SK-N-SH (cell line): Measurements from ENCODE around the gene CFAP43. TPM values are rescaled to one million over a fixed set of nuclear protein-coding genes. Genes with fewer than 3 reads are reported as not detected.

Experiments used
- CTCF ChIA-PET: fragments of 300-600, 350-600 bp; formaldehyde crosslinking; extraction: SDS; loops from one replicate; lab custom pipeline; 2021; lab: Yijun Ruan, JAX
- POLR2A ChIA-PET: fragments of 350-600 bp; sonication (Branson Sonifier 250); formaldehyde crosslinking; extraction: SDS; loops from one replicate; lab custom pipeline; 2020; ENCODE audit warnings: antibody characterized with exemption, inconsistent platforms; lab: Yijun Ruan, JAX
- DNase-seq: peaks from one replicate; pipeline ENCODE4 v3.0.0; 2012
- H2AFZ ChIP-seq: fragments of 200-600 bp; sonication (generic); 2 replicates; pipeline ENCODE4 v1.8.1; 2016; ENCODE audit warnings: antibody characterized with exemption, mild to moderate bottlenecking, low read depth
- H3F3A ChIP-seq: fragments of 200-600 bp; sonication (generic); replicated peaks from 2 replicates; pipeline ENCODE3; 2016; ENCODE audit warnings: antibody characterized with exemption, mild to moderate bottlenecking; ENCODE audit not compliant: insufficient read depth
- H3K27ac ChIP-seq, 2 experiments: fragments of 200-500 bp in 1 of 2; fragments of 200-600 bp in 1 of 2; sonication (Bioruptor generic) in 1 of 2; sonication (generic), shearing (Covaris generic) in 1 of 2; 2 replicates each; pipeline versions ENCODE4 v1.5.1 to v1.6.1; 2014 to 2016; ENCODE audit warnings: low read depth in 2 of 2, inconsistent platforms in 1 of 2, low read length in 1 of 2, mild to moderate bottlenecking in 1 of 2, mixed read lengths in 1 of 2
- H3K27me3 ChIP-seq: fragments of 200-600 bp; sonication (generic), shearing (Covaris generic); 2 replicates; pipeline ENCODE4 v1.6.1; 2016; ENCODE audit warnings: mixed run types; ENCODE audit not compliant: insufficient read depth
- H3K36me3 ChIP-seq, 2 experiments: fragments of 200-500 bp in 1 of 2; fragments of 200-600 bp in 1 of 2; sonication (Bioruptor generic) in 1 of 2; sonication (generic) in 1 of 2; replicated peaks in 1 of 2; 2 replicates each; pipeline versions ENCODE3 to v1.5.1; 2014 to 2016; ENCODE audit warnings: low read length in 1 of 2, mild to moderate bottlenecking in 1 of 2; ENCODE audit not compliant: insufficient read depth in 2 of 2, control insufficient read depth in 1 of 2
- H3K4me1 ChIP-seq, 2 experiments: fragments of 200-500 bp in 1 of 2; fragments of 200-600 bp in 1 of 2; sonication (Bioruptor generic) in 1 of 2; sonication (generic), shearing (Covaris generic) in 1 of 2; 2 replicates each; pipeline versions ENCODE4 v1.5.1 to v1.6.1; 2014 to 2016; ENCODE audit warnings: low read depth in 1 of 2, low read length in 1 of 2, mixed run types in 1 of 2; ENCODE audit not compliant: insufficient read depth in 2 of 2, control insufficient read depth in 1 of 2
- H3K4me2 ChIP-seq: fragments of 200-600 bp; sonication (generic), shearing (Covaris generic); 2 replicates; pipeline ENCODE4 v1.6.1; 2017; ENCODE audit warnings: mixed run types
- H3K4me3 ChIP-seq, 2 experiments: fragments of 200-500 bp in 1 of 2; fragments of 200-600 bp in 1 of 2; sonication (Bioruptor generic) in 1 of 2; sonication (generic), shearing (Covaris generic) in 1 of 2; 2 replicates each; pipeline versions ENCODE4 v1.5.1 to v1.8.1; 2014 to 2016; ENCODE audit warnings: low read depth in 2 of 2, inconsistent platforms in 1 of 2, low read length in 1 of 2, mild to moderate bottlenecking in 1 of 2, mixed read lengths in 1 of 2, moderate library complexity in 1 of 2
- H3K79me2 ChIP-seq: fragments of 200-600 bp; sonication (generic); 2 replicates; pipeline ENCODE4 v1.8.1; 2017; ENCODE audit warnings: mild to moderate bottlenecking; ENCODE audit not compliant: insufficient read depth
- H3K9ac ChIP-seq: fragments of 200-600 bp; sonication (generic); 2 replicates; pipeline ENCODE4 v1.6.1; 2017; ENCODE audit warnings: mixed run types
- H3K9me2 ChIP-seq: fragments of 200-600 bp; sonication (generic); 2 replicates; pipeline ENCODE4 v1.6.1; 2017; ENCODE audit warnings: mixed run types
- H3K9me3 ChIP-seq: fragments of 200-600 bp; sonication (generic); 2 replicates; pipeline ENCODE4 v1.6.1; 2017; ENCODE audit warnings: mixed run types, mild to moderate bottlenecking, moderate library complexity
- H4K20me1 ChIP-seq: fragments of 200-600 bp; sonication (generic); 2 replicates; pipeline ENCODE4 v1.6.1; 2017; ENCODE audit warnings: mild to moderate bottlenecking, mixed run types; ENCODE audit not compliant: insufficient read depth
- FOXJ3 ChIP-seq: sonication (generic); formaldehyde crosslinking; IDR thresholded peaks from 2 replicates; pipeline ENCODE4 v1.5.1; 2020; ENCODE audit warnings: mild to moderate bottlenecking, missing genetic modification reagents
- GABPA ChIP-seq: IDR thresholded peaks from 2 replicates; pipeline ENCODE4 v1.4.0; 2012; ENCODE audit warnings: low read depth, mild to moderate bottlenecking
- MXI1 ChIP-seq: IDR thresholded peaks from 2 replicates; pipeline ENCODE4 v1.6.1; 2012; ENCODE audit warnings: mild to moderate bottlenecking, low read depth, low read length, improper control_type of control experiment
- NRF1 ChIP-seq: IDR thresholded peaks from 2 replicates; pipeline ENCODE4 v1.6.1; 2012; ENCODE audit warnings: low read depth, mild to moderate bottlenecking, low read length
- POLR2AphosphoS5 ChIP-seq: IDR thresholded peaks from 2 replicates; pipeline ENCODE4 v1.6.1; 2012; ENCODE audit warnings: low read depth, low read length
- RCOR1 ChIP-seq: fragments of 150-350 bp; IDR thresholded peaks from 2 replicates; pipeline ENCODE4 v1.6.1; 2017; ENCODE audit warnings: antibody characterized with exemption, low read length
- SIN3A ChIP-seq: IDR thresholded peaks from 2 replicates; pipeline ENCODE4 v1.6.1; 2012; ENCODE audit warnings: low read depth, mild to moderate bottlenecking, low read length, moderate library complexity, borderline replicate concordance
- WGBS: methylation state at CpG from one replicate; pipeline ENCODE4 v1.1.6; 2017; ENCODE audit warnings: low lambda C conversion rate; 5-methylcytosine and 5-hydroxymethylcytosine counted together
- polyA plus RNA-seq, 3 experiments: library from polyadenylated mRNA; depleted of rRNA; stranded (reverse); fragments of >200 nt; gene quantifications; 2 replicates each; pipeline ENCODE4 v1.2.3, GENCODE V29; 2012
- TF ChIP-seq, protein P1 (sequence below): fragments of 150-350 bp; IDR thresholded peaks from 2 replicates; pipeline ENCODE4 v1.6.1; 2017; ENCODE audit warnings: antibody characterized with exemption, low read length, low read depth, borderline replicate concordance
- TF ChIP-seq, protein P2 (sequence below): IDR thresholded peaks from 2 replicates; pipeline ENCODE4 v1.6.1; 2012; ENCODE audit warnings: mild to moderate bottlenecking, low read depth, low read length, moderate library complexity
- TF ChIP-seq, protein P3 (sequence below): IDR thresholded peaks from 2 replicates; pipeline ENCODE4 v1.4.0; 2012; ENCODE audit warnings: low read depth, borderline replicate concordance
- TF ChIP-seq, protein P4 (sequence below): IDR thresholded peaks from 2 replicates; pipeline ENCODE4 v1.4.0; 2012; ENCODE audit warnings: low read depth

CFAP43 gene
- polyA plus RNA-seq, 1 of the 3 experiments (the other 2 are of a cell fraction) = 0.35 TPM

DNA sequence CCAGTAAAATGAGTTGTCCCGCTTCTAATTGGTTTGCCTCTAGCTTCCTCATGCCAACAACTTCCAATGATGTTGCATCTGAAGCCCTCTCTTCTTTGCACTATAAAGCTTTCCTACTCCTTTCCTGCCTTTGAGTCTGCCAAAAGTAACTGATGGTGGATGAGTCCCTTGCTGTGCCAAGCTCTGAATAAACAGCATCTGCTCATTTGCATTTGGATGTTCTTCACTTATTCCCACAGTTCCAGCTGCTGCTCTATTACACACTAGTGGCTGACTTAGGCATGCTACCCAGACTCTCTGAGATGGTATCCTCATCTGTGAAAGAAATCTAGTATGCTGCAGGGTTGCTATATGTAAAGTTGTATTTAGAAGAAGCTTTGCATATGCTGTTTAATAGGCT is 85.3 kb downstream of the CFAP43 start:
- no peaks in the 10 kb centered on the region for H3F3A ChIP-seq
- TF ChIP-seq FOXJ3 (CRISPR knock-in tag) (no peak), GABPA (no peak), RCOR1 (no peak), SIN3A (no peak), NRF1 (no peak), POLR2AphosphoS5 (no peak), MXI1 (no peak)
- TF ChIP-seq, protein P1, sequence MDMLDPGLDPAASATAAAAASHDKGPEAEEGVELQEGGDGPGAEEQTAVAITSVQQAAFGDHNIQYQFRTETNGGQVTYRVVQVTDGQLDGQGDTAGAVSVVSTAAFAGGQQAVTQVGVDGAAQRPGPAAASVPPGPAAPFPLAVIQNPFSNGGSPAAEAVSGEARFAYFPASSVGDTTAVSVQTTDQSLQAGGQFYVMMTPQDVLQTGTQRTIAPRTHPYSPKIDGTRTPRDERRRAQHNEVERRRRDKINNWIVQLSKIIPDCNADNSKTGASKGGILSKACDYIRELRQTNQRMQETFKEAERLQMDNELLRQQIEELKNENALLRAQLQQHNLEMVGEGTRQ = no peak
- TF ChIP-seq, protein P2, sequence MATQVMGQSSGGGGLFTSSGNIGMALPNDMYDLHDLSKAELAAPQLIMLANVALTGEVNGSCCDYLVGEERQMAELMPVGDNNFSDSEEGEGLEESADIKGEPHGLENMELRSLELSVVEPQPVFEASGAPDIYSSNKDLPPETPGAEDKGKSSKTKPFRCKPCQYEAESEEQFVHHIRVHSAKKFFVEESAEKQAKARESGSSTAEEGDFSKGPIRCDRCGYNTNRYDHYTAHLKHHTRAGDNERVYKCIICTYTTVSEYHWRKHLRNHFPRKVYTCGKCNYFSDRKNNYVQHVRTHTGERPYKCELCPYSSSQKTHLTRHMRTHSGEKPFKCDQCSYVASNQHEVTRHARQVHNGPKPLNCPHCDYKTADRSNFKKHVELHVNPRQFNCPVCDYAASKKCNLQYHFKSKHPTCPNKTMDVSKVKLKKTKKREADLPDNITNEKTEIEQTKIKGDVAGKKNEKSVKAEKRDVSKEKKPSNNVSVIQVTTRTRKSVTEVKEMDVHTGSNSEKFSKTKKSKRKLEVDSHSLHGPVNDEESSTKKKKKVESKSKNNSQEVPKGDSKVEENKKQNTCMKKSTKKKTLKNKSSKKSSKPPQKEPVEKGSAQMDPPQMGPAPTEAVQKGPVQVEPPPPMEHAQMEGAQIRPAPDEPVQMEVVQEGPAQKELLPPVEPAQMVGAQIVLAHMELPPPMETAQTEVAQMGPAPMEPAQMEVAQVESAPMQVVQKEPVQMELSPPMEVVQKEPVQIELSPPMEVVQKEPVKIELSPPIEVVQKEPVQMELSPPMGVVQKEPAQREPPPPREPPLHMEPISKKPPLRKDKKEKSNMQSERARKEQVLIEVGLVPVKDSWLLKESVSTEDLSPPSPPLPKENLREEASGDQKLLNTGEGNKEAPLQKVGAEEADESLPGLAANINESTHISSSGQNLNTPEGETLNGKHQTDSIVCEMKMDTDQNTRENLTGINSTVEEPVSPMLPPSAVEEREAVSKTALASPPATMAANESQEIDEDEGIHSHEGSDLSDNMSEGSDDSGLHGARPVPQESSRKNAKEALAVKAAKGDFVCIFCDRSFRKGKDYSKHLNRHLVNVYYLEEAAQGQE = no peak
- TF ChIP-seq, protein P3, sequence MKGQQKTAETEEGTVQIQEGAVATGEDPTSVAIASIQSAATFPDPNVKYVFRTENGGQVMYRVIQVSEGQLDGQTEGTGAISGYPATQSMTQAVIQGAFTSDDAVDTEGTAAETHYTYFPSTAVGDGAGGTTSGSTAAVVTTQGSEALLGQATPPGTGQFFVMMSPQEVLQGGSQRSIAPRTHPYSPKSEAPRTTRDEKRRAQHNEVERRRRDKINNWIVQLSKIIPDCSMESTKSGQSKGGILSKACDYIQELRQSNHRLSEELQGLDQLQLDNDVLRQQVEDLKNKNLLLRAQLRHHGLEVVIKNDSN = no peak
- TF ChIP-seq, protein P4, sequence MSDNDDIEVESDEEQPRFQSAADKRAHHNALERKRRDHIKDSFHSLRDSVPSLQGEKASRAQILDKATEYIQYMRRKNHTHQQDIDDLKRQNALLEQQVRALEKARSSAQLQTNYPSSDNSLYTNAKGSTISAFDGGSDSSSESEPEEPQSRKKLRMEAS = no peak
- TF ChIP-seq, all 33 proteins: peak for 0
- Histone ChIP-seq H3K79me2 (no peaks in the 10 kb centered on the region), H3K27me3 (peaks cover 8% of the 10 kb centered on the region; the same call in 1 of the 2 replicates), H2AFZ (no peak overlapping the region), H3K36me3 (no peaks in the 10 kb centered on the region), H3K27ac (no peak overlapping the region), H4K20me1 (no peaks in the 10 kb centered on the region), H3K4me2 (no peak overlapping the region), H3K9me2 (no peaks in the 10 kb centered on the region), H3K4me3 (no peak overlapping the region), H3K9ac (no peak overlapping the region), H3K9me3 (0 out of 2 replicates have a peak, but pooled peaks cover 5% of the 10 kb centered on the region), H3K4me1 (peaks cover 0 to 4% of the 10 kb centered on the region in 2 experiments; a peak in 2 of 4 replicates)
- ChIA-PET CTCF (interaction anchor here (1.4 to 2.0 kb wide), 2 partner anchors 19 to 25 kb away, joined by 6 to 10 read pairs; partner anchors contain the start of gene SFR1), POLR2A (interaction anchor here (0.5 to 1.0 kb wide), 2 partner anchors 25 to 109 kb away, joined by 3 to 4 read pairs; partner anchors contain the start of gene SFR1)
- 63% methylated on average over 1 of the region's 1 CpG for WGBS
- no peak for DNase-seq
